Uterus (tissue), 4 donors: Measurements from ENCODE around the gene GTF3C2. TPM values are rescaled to one million over a fixed set of nuclear protein-coding genes. Genes with fewer than 3 reads are reported as not detected.

ENCODE experiments used
- DNase-seq, 2 donors: peaks; one replicate each; pipeline ENCODE4 v3.0.0-alpha.2; 2019 to 2020
- H3K27ac ChIP-seq, 2 donors: fragments of 200-600 bp; sonication (generic); 1 replicate in 1 of 2; 2 replicates in 1 of 2; pipeline ENCODE4 v1.5.1; 2016 to 2018
- H3K27me3 ChIP-seq, 2 donors: fragments of 200-600 bp; sonication (generic); one replicate each; pipeline ENCODE4 v1.5.1; 2018 to 2019; ENCODE audit warnings: control low read depth in 1 of 2
- H3K36me3 ChIP-seq, 2 donors: fragments of 200-600 bp; sonication (generic); one replicate each; pipeline ENCODE4 v1.5.1; 2019; ENCODE audit warnings: control low read depth in 1 of 2
- H3K4me1 ChIP-seq, 2 donors: fragments of 200-600 bp; sonication (generic); one replicate each; pipeline ENCODE4 v1.5.1; 2018 to 2019; ENCODE audit warnings: control low read depth in 1 of 2
- H3K4me3 ChIP-seq, 2 donors: fragments of 200-600 bp; sonication (generic); 1 replicate in 1 of 2; 2 replicates in 1 of 2; pipeline ENCODE4 v1.5.1; 2018 to 2019; ENCODE audit warnings: mild to moderate bottlenecking in 1 of 2
- H3K9me3 ChIP-seq, 2 donors: fragments of 200-600 bp; sonication (generic); one replicate each; pipeline ENCODE4 v1.5.1; 2019; ENCODE audit warnings: control low read depth in 1 of 2
- CTCF ChIP-seq, 4 experiments: fragments of 200-600 bp in 2 of 4; fragments of 450-650 bp in 2 of 4; sonication (generic) in 2 of 4; IDR thresholded peaks; one replicate each; pipeline ENCODE4 v1.5.1; 2016 to 2019; ENCODE audit warnings: antibody characterized with exemption in 4 of 4, mild to moderate bottlenecking in 2 of 4, moderate library complexity in 1 of 4
- POLR2A ChIP-seq, 2 donors: fragments of 450-650 bp; IDR thresholded peaks; one replicate each; pipeline ENCODE4 v1.6.1; 2016; ENCODE audit warnings: antibody characterized with exemption in 2 of 2, mild to moderate bottlenecking in 1 of 2, moderate library complexity in 1 of 2
- intact Hi-C: fragments of 100-400 bp; cut with DNase I; formaldehyde crosslinking; loops from one replicate; pipeline ENCODE4 v1.15.1; 2023; ENCODE audit warnings: low total_unique reads
- total RNA-seq, 4 donors: library from RNA; depleted of rRNA in 3 of 4; stranded (reverse); fragments of >200 nt in 3 of 4; gene quantifications; one replicate each; pipeline versions ENCODE4 v1.1.0 to v1.2.4, GENCODE V29; 2014 to 2023
- donor health status: DM: yes; HTN: yes; CAD: no.

Gene GTF3C2
- total RNA-seq, 4 donors from 2014 or later, result 21.3 to 70.6 (median 31.2) TPM

GRCh38 chr2:27309651-27310050, 46.9 kb downstream of the GTF3C2 start:
- H3K27me3 ChIP-seq, result peaks cover 22 to 27% of the 10 kb centered on the region in 2 donors
- no peak overlapping the region for H3K27ac ChIP-seq
- no peak for TF ChIP-seq CTCF (IDR thresholded peaks at IDR 0.05)
- no peak for TF ChIP-seq POLR2A (IDR thresholded peaks at IDR 0.05)
- no peaks in the 10 kb centered on the region for H3K9me3 ChIP-seq
- no peaks in the 10 kb centered on the region for H3K36me3 ChIP-seq
- peaks cover 0 to 16% of the 10 kb centered on the region in 2 donors for H3K4me1 ChIP-seq
- intact Hi-C loops, result no loop called here
- H3K4me3 ChIP-seq, result no peak overlapping the region
- no peak for DNase-seq

GRCh38 chr2:27308359-27308881, 48.1 kb downstream of the GTF3C2 start, which contains the start of gene UCN:
Gene UCN (minus strand): TSS chr2:27308445. CDS start chr2:27307895, 550 bp downstream.
- Histone ChIP-seq H3K4me1 (peaks cover 0 to 16% of the 10 kb centered on the region in 2 donors), H3K9me3 (no peaks in the 10 kb centered on the region), H3K4me3 (no peak within 1 kb of the TSS), H3K27ac (no peak within 1 kb of the TSS), H3K36me3 (no peaks in the 10 kb centered on the region), H3K27me3 (peaks cover 22 to 27% of the 10 kb centered on the region in 2 donors)
- no peak for DNase-seq
- no peak for TF ChIP-seq POLR2A (IDR thresholded peaks at IDR 0.05)
- no peak for TF ChIP-seq CTCF (IDR thresholded peaks at IDR 0.05)
- intact Hi-C loops, result no loop called here

- intact Hi-C loops, result no loop called here
- H3K4me1 ChIP-seq, result peaks cover 0 to 16% of the 10 kb centered on the region in 2 donors
- H3K4me3 ChIP-seq, result no peak overlapping the region
- no peak overlapping the region for H3K27ac ChIP-seq
- H3K27me3 ChIP-seq, result peaks cover 22 to 27% of the 10 kb centered on the region in 2 donors
- DNase-seq, result no peak
- no peaks in the 10 kb centered on the region for H3K36me3 ChIP-seq
- no peaks in the 10 kb centered on the region for H3K9me3 ChIP-seq
- TF ChIP-seq CTCF (IDR thresholded peaks at IDR 0.05), result no peak
- TF ChIP-seq POLR2A (IDR thresholded peaks at IDR 0.05), result no peak
Observed at GRCh38 chr2:27307545-27308358, 48.8 kb downstream of the GTF3C2 start.

- Histone ChIP-seq H3K27me3 (peaks cover 22 to 27% of the 10 kb centered on the region in 2 donors), H3K4me3 (no peak overlapping the region), H3K36me3 (no peaks in the 10 kb centered on the region), H3K27ac (no peak overlapping the region), H3K4me1 (peaks cover 0 to 16% of the 10 kb centered on the region in 2 donors), H3K9me3 (no peaks in the 10 kb centered on the region)
- intact Hi-C loops, result no loop called here
- DNase-seq, result no peak
- TF ChIP-seq POLR2A (IDR thresholded peaks at IDR 0.05) (no peak), CTCF (IDR thresholded peaks at IDR 0.05) (no peak)
Observed at GRCh38 chr2:27307287-27307544, 49.3 kb downstream of the GTF3C2 start.

GRCh38 chr2:27306573-27307286, 49.8 kb downstream of the GTF3C2 start:
- no peak for TF ChIP-seq POLR2A (IDR thresholded peaks at IDR 0.05)
- TF ChIP-seq CTCF (IDR thresholded peaks at IDR 0.05), result no peak
- Histone ChIP-seq H3K9me3 (no peaks in the 10 kb centered on the region), H3K4me1 (peaks cover 0 to 16% of the 10 kb centered on the region in 2 donors), H3K4me3 (no peak overlapping the region), H3K36me3 (no peaks in the 10 kb centered on the region), H3K27me3 (peaks cover 22 to 27% of the 10 kb centered on the region in 2 donors), H3K27ac (no peak overlapping the region)
- intact Hi-C loops, result no loop called here
- no peak for DNase-seq
